T-cell (primary cell): ENCODE data around the gene HAS3. TPM values are rescaled to one million over a fixed set of nuclear protein-coding genes. Genes with fewer than 3 reads are reported as not detected.
A peak's percentile ranks its signal among the peaks of the same experiment; 100 is the strongest.

ENCODE experiments used
- ATAC-seq, 4 experiments: fragments of 200-7000 bp in 3 of 4; fragments of 150-1000 bp in 1 of 4; cut with Tn5 transposase; replicated peaks in 1 of 4; 1 replicate in 3 of 4; 2 replicates in 1 of 4; pipeline ENCODE4 v1.10.0; 2021; ENCODE audit warnings: moderate library complexity in 3 of 4, mild to moderate bottlenecking in 2 of 4, moderate number of reproducible peaks in 1 of 4
- CTCF ChIA-PET, 2 donors: fragments of 300-600 bp; sonication (Branson Sonifier 250); formaldehyde crosslinking; loops; one replicate each; lab custom pipeline; 2022; ENCODE audit warnings: antibody characterized with exemption in 2 of 2; lab: Charles Lee
- POLR2A ChIA-PET, 2 donors: fragments of 300-600 bp; sonication (Branson Sonifier 250); formaldehyde crosslinking; loops; one replicate each; lab custom pipeline; 2022; ENCODE audit warnings: antibody characterized with exemption in 2 of 2; lab: Charles Lee
- DNase-seq, 35 experiments: peaks; one replicate each; pipeline versions ENCODE4 v3.0.0 to v3.0.0-alpha.2; 2013 to 2023
- H3K27ac ChIP-seq: one replicate; pipeline ENCODE4 v1.5.1; 2013; ENCODE audit warnings: low read length
- H3K27me3 ChIP-seq, 2 experiments: replicated peaks in 1 of 2; 1 replicate in 1 of 2; 2 replicates in 1 of 2; pipeline versions ENCODE4 v1.6.1 to v1.7.0; 2013; ENCODE audit warnings: low read length in 1 of 2, mixed read lengths in 1 of 2; ENCODE audit not compliant: control insufficient read depth in 2 of 2, insufficient read depth in 2 of 2; ENCODE audit errors: extremely low read depth in 1 of 2
- H3K36me3 ChIP-seq, 2 donors: 1 replicate in 1 of 2; 2 replicates in 1 of 2; pipeline versions ENCODE4 v1.6.1 to v1.7.0; 2013; ENCODE audit warnings: low read length in 1 of 2; ENCODE audit not compliant: control insufficient read depth in 2 of 2, insufficient read depth in 1 of 2; ENCODE audit errors: extremely low read depth in 1 of 2
- H3K4me1 ChIP-seq, 2 experiments: 1 replicate in 1 of 2; 2 replicates in 1 of 2; pipeline versions ENCODE4 v1.6.1 to v1.7.0; 2013; ENCODE audit warnings: low read length in 2 of 2, mixed read lengths in 1 of 2; ENCODE audit not compliant: insufficient read depth in 2 of 2, control insufficient read depth in 1 of 2; ENCODE audit errors: extremely low read depth in 1 of 2
- H3K4me3 ChIP-seq, 2 donors: 1 replicate in 1 of 2; 2 replicates in 1 of 2; pipeline versions ENCODE4 v1.5.1 to v1.7.0; 2013; ENCODE audit warnings: mild to moderate bottlenecking in 2 of 2, low read length in 1 of 2, moderate library complexity in 1 of 2; ENCODE audit not compliant: control insufficient read depth in 1 of 2; ENCODE audit errors: extremely low read depth in 1 of 2
- H3K9me3 ChIP-seq: 2 replicates; pipeline ENCODE4 v1.7.0; 2013
- H3K27ac Mint-ChIP-seq, 2 donors: one replicate each; pipeline ENCODE4 v1.8.0; 2020 to 2021; ENCODE audit warnings: mild to moderate bottlenecking in 2 of 2, mixed read lengths in 2 of 2
- H3K27me3 Mint-ChIP-seq, 2 donors: one replicate each; pipeline ENCODE4 v1.8.0; 2021 to 2022; ENCODE audit warnings: mixed read lengths in 2 of 2
- H3K36me3 Mint-ChIP-seq: one replicate; pipeline ENCODE4 v1.8.0; 2021; ENCODE audit warnings: mixed read lengths
- H3K4me1 Mint-ChIP-seq, 3 donors: one replicate each; pipeline ENCODE4 v1.8.0; 2020 to 2022; ENCODE audit warnings: mixed read lengths in 3 of 3, mild to moderate bottlenecking in 1 of 3
- H3K4me3 Mint-ChIP-seq, 3 donors: one replicate each; pipeline ENCODE4 v1.8.0; 2020 to 2022; ENCODE audit warnings: mild to moderate bottlenecking in 3 of 3, mixed read lengths in 3 of 3, moderate library complexity in 3 of 3
- H3K9me3 Mint-ChIP-seq, 3 donors: one replicate each; pipeline ENCODE4 v1.8.0; 2020 to 2022; ENCODE audit warnings: mixed read lengths in 3 of 3
- WGBS: methylation state at CpG from one replicate; pipeline ENCODE4 v1.1.5; 2013; ENCODE audit warnings: missing lambda C conversion rate; ENCODE audit not compliant: insufficient coverage; 5-methylcytosine and 5-hydroxymethylcytosine counted together
- total RNA-seq, 35 experiments: library from RNA in 6 of 35; stranded (reverse) in 6 of 35; fragments of 120-200 nt in 1 of 35; gene quantifications; one replicate each; pipeline versions ENCODE4 v1.2.1 to v1.2.4 and lab custom pipeline; 2013 to 2026

The HAS3 gene
- total RNA-seq, 5 donors from 2014 or later (not counting 1 experiment from before 2014, with no cell fraction given), result 2.0 to 4.7 (median 3.4) TPM

DNA sequence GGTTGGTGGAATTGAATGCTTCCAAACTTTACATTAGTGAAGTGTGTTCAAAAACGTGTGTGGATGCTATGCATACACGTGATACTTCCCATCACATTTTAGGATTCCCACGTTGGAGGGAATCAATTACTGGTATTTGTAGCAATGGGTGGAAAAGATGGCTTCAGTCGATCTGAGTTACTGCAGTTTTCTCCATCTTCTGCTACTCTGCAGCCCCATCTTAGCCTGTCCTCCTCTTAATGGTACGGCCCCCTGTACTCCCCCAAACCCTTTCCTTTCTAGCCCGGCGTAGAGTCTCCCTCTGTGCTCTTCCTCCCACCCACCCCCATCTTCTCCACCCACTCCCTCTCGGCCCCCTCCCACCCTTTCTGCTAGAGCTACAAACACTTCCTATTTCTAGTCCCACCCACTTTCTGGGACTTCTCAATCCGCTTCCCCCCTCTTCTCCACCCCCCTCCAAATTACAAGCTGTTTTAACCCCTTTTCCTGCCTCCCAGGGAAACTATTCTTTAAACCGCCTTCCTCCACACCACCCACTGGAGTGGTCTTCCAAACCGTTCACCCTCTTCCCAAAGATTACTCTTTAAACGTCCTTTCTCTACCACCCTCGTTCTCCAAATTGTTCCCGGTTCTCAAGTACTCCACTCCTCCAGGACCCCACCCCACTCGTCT lies 25.9 kb downstream of the HAS3 start:
- peak overlapping the region; percentile 59 for H3K27ac ChIP-seq
- peaks cover 2 to 11% of the 10 kb centered on the region in 2 donors for H3K36me3 ChIP-seq
- Mint-ChIP-seq H3K4me1 (peaks cover 59 to 65% (median 64%) of the 10 kb centered on the region in 3 donors), H3K4me3 (peak overlapping the region; percentile 92 to 95 (median 94)), H3K27ac (peak overlapping the region; percentile 87 to 88), H3K27me3 (no peaks in the 10 kb centered on the region), H3K36me3 (peaks cover 2% of the 10 kb centered on the region), H3K9me3 (no peaks in the 10 kb centered on the region)
- 0% methylated on average over 9 of the region's 15 CpGs for WGBS
- no peaks in the 10 kb centered on the region for H3K9me3 ChIP-seq
- ChIA-PET CTCF (interaction anchor here (0.5 to 0.7 kb wide), 2 partner anchors 21 to 585 kb away, joined by 3 to 14 read pairs; no protein-coding TSS in a partner anchor), POLR2A (interaction anchor here (0.6 to 0.7 kb wide), 6 partner anchors 9 to 763 kb away, joined by 3 to 8 read pairs (median 4); no protein-coding TSS in a partner anchor)
- DNase-seq (peak in 2 of 35 experiments; percentile 18 to 39), ATAC-seq (no peak)
- H3K4me3 ChIP-seq, result peak overlapping the region; percentile 80 to 81
- peaks cover 16 to 20% of the 10 kb centered on the region in 2 experiments for H3K4me1 ChIP-seq
- no peaks in the 10 kb centered on the region for H3K27me3 ChIP-seq

- peak in 28 of 35 experiments; percentile 4 to 70 (median 53) for DNase-seq
- H3K4me1 Mint-ChIP-seq, result peaks cover 57 to 68% (median 62%) of the 10 kb centered on the region in 3 donors
- no peaks in the 10 kb centered on the region for H3K27me3 ChIP-seq
- WGBS, result 0% methylated on average over 39 of the region's 53 CpGs
- peak overlapping the region; percentile 59 for H3K27ac ChIP-seq
- H3K27me3 Mint-ChIP-seq, result no peaks in the 10 kb centered on the region
- POLR2A ChIA-PET, result interaction anchor here (0.6 to 0.7 kb wide), 7 partner anchors 55 to 764 kb away, joined by 3 to 8 read pairs (median 4); no protein-coding TSS in a partner anchor
- peak overlapping the region; percentile 92 to 95 (median 94) for H3K4me3 Mint-ChIP-seq
- H3K9me3 ChIP-seq, result no peaks in the 10 kb centered on the region
- peaks cover 8% of the 10 kb centered on the region for H3K36me3 Mint-ChIP-seq
- peaks cover 2 to 14% of the 10 kb centered on the region in 2 donors for H3K36me3 ChIP-seq
- peak overlapping the region; percentile 80 to 81 for H3K4me3 ChIP-seq
- H3K4me1 ChIP-seq, result peaks cover 16 to 20% of the 10 kb centered on the region in 2 experiments
- peak overlapping the region; percentile 87 to 88 for H3K27ac Mint-ChIP-seq
- CTCF ChIA-PET, result interaction anchor here (0.6 to 1.3 kb wide), 3 partner anchors 8 to 585 kb away, joined by 6 to 14 read pairs (median 6); no protein-coding TSS in a partner anchor
- peak; percentile 61 to 69 (median 66) for ATAC-seq
- no peaks in the 10 kb centered on the region for H3K9me3 Mint-ChIP-seq
These were observed 26.5 kb downstream of the HAS3 start for GRCh38 chr16:69131839-69132423.

- DNase-seq, result peak; percentile 68 to 92 (median 84)
- Mint-ChIP-seq H3K4me1 (peaks cover 57 to 62% (median 61%) of the 10 kb centered on the region in 3 donors), H3K9me3 (no peaks in the 10 kb centered on the region), H3K27ac (peak within 1 kb of the TSS; percentile 88 to 93), H3K36me3 (peaks cover 10% of the 10 kb centered on the region), H3K27me3 (no peaks in the 10 kb centered on the region), H3K4me3 (peak within 1 kb of the TSS; percentile 92 to 95 (median 94))
- Histone ChIP-seq H3K36me3 (peaks cover 2 to 15% of the 10 kb centered on the region in 2 donors), H3K27ac (peak within 1 kb of the TSS; percentile 59), H3K4me3 (peak within 1 kb of the TSS; percentile 80 to 92), H3K9me3 (no peaks in the 10 kb centered on the region), H3K4me1 (peaks cover 16 to 20% of the 10 kb centered on the region in 2 experiments), H3K27me3 (no peaks in the 10 kb centered on the region)
- ChIA-PET POLR2A (interaction anchor here (0.6 to 1.1 kb wide), 8 partner anchors 25 to 822 kb away, joined by 3 to 5 read pairs (median 4); partner anchors contain the start of genes PRMT7 (in 1 of the 2) and SLC7A6OS (in 1 of the 2)), CTCF (interaction anchor here (0.5 to 1.3 kb wide), 7 partner anchors 9 to 603 kb away, joined by 3 to 8 read pairs (median 6); no protein-coding TSS in a partner anchor)
- peak; percentile 91 to 94 (median 93) for ATAC-seq
- under 1% methylated on average over 63 of the region's 78 CpGs for WGBS
These were observed 27.2 kb downstream of the HAS3 start, which contains the start of the genes CHTF8 and UTP4 for GRCh38 chr16:69132424-69133252. Gene CHTF8, minus strand, starts transcription at chr16:69132588. Its CDS starts 11,130 bp downstream, at chr16:69121458. Gene UTP4, plus strand, starts transcription at chr16:69132649. Its CDS starts 811 bp downstream, at chr16:69133460.

- POLR2A ChIA-PET, result interaction anchor here (0.6 to 1.1 kb wide), 7 partner anchors 24 to 822 kb away, joined by 3 to 5 read pairs (median 4); partner anchors contain the start of genes PRMT7 (in 1 of the 2) and SLC7A6OS (in 1 of the 2)
- H3K4me3 ChIP-seq, result peak overlapping the region; percentile 80 to 92
These were observed 28.0 kb downstream of the HAS3 start for GRCh38 chr16:69133373-69133954.

DNA sequence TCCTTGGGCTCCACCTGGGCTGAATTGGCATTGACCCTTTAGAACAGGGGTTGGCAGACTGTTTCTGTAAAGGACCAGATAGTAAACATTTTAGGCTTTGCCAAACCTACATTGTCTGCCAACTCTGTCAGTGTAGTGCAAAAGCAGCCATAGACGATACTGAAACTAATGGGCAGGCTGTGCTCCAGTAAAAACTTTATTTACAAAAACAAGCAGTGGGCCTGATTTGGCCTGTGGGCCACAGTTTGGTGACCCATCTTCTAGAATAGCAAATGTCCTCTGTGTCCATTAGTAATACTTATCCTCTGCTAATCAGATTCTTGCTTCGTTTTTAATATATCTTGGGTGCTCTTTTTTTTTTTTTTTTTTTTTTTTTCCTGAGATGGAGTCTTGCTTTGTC lies 33.2 kb downstream of the HAS3 start:
- POLR2A ChIA-PET, result no interaction called here

More at GRCh38 chr16:69133373-69133954, 28.0 kb downstream of the HAS3 start:
- Histone ChIP-seq H3K27me3 (no peaks in the 10 kb centered on the region), H3K9me3 (no peaks in the 10 kb centered on the region), H3K27ac (no peak overlapping the region), H3K4me1 (peaks cover 16 to 20% of the 10 kb centered on the region in 2 experiments), H3K36me3 (peaks cover 5 to 18% of the 10 kb centered on the region in 2 donors)
- peak overlapping the region; percentile 83 to 93 for H3K27ac Mint-ChIP-seq
- H3K27me3 Mint-ChIP-seq, result no peaks in the 10 kb centered on the region
- H3K4me3 Mint-ChIP-seq, result peak overlapping the region; percentile 92 to 95 (median 94)
- CTCF ChIA-PET, result interaction anchor here (0.5 to 1.2 kb wide), 6 partner anchors 10 to 603 kb away, joined by 3 to 8 read pairs (median 4); no protein-coding TSS in a partner anchor
- 52% methylated on average over 3 of the region's 5 CpGs for WGBS
- no peak for DNase-seq
- ATAC-seq, result no peak
- H3K9me3 Mint-ChIP-seq, result no peaks in the 10 kb centered on the region
- H3K4me1 Mint-ChIP-seq, result peaks cover 55 to 61% (median 55%) of the 10 kb centered on the region in 3 donors
- H3K36me3 Mint-ChIP-seq, result peaks cover 17% of the 10 kb centered on the region

More for the DNA sequence above, 33.2 kb downstream of the HAS3 start:
- Histone ChIP-seq H3K27ac (no peak overlapping the region), H3K36me3 (peaks cover 13 to 50% of the 10 kb centered on the region in 2 donors), H3K4me3 (no peak overlapping the region), H3K27me3 (no peaks in the 10 kb centered on the region), H3K4me1 (peaks cover 0 to 4% of the 10 kb centered on the region in 2 experiments), H3K9me3 (no peaks in the 10 kb centered on the region)
- Mint-ChIP-seq H3K4me1 (peaks cover 18 to 21% (median 21%) of the 10 kb centered on the region in 3 donors), H3K27me3 (no peaks in the 10 kb centered on the region), H3K4me3 (no peak overlapping the region), H3K27ac (no peak overlapping the region), H3K9me3 (no peaks in the 10 kb centered on the region), H3K36me3 (peaks cover 52% of the 10 kb centered on the region)
- DNase-seq (no peak), ATAC-seq (no peak)
- CTCF ChIA-PET, result no interaction called here
- no CpG with 5 or more reads among the region's 2 CpGs for WGBS
